ENCODE data around the gene PLCB3. TPM values are rescaled to one million over a fixed set of nuclear protein-coding genes. Genes with fewer than 3 reads are reported as not detected.

The PLCB3 gene
- total and polyA plus RNA-seq, 2 of the 13 experiments (the other 11 are each of a cell fraction or from before 2014, with no cell fraction given) = 7.5 to 13.8 TPM

DNA sequence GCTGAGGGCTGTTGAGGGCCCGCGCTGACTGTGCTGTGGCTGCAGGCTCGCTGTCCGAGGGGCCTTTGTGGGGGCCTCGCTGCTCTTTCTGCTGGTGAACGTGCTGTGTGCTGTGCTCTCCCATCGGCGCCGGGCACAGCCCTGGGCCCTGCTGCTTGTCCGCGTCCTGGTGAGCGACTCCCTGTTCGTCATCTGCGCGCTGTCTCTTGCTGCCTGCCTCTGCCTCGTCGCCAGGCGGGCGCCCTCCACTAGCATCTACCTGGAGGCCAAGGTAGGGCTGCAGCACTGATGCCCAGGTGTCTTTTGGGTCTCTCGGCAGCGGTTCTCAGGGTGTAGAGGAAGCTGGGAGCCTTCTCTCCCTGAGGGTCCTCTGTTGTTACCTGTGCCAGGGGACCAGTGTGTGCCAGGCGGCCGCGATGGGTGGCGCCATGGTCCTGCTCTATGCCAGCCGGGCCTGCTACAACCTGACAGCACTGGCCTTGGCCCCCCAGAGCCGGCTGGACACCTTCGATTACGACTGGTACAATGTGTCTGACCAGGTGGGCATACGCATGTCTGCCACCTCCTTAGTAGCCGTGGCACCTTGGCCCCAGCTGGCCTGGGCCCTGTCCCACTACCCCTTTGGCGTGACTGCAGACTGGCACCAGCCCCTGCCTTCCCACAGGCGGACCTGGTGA lies 36.5 kb downstream of the PLCB3 start (continued):
- TF ChIP-seq HNRNPLL (IDR thresholded peaks at IDR 0.05; ENCODE audit: low read depth, low read length, poor library complexity, severe bottlenecking) = peak; percentile 15
- no peak for TF ChIP-seq ZBTB33 (CRISPR knock-in tag; IDR thresholded peaks at IDR 0.05)
- TF ChIP-seq, protein P1, sequence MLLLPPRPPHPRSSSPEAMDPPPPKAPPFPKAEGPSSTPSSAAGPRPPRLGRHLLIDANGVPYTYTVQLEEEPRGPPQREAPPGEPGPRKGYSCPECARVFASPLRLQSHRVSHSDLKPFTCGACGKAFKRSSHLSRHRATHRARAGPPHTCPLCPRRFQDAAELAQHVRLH (CRISPR knock-in tag; IDR thresholded peaks at IDR 0.05; ENCODE audit: borderline replicate concordance, low read depth) = no peak

DNA sequence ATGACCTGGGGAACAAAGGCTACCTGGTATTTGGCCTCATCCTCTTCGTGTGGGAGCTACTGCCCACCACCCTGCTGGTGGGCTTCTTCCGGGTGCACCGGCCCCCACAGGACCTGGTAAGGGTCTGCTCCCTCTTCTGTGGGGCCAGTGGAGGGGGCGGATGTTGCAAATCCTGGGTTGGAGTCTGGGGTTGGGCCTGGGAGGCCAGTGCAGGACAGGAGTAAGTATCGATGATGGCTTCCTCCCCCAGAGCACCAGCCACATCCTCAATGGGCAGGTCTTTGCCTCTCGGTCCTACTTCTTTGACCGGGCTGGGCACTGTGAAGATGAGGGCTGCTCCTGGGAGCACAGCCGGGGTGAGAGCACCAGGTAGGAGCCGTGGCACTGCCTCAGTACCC lies 37.0 kb downstream of the PLCB3 start:
- Histone ChIP-seq H3K4me2 (ENCODE audit: low read depth, low read length) (no peak overlapping the region), H3K9ac (ENCODE audit: insufficient read depth, low read depth, low read length) (no peak overlapping the region), H3K36me3 (replicated peaks in 1 of 2; ENCODE audit: control insufficient read depth in 1 of 2, insufficient read depth in 2 of 2, low read length in 2 of 2) (no peaks in the 10 kb centered on the region), H3K27me3 (ENCODE audit: control insufficient read depth in 1 of 2, insufficient read depth in 2 of 2, low read length in 2 of 2) (peaks cover 13 to 32% of the 10 kb centered on the region in 2 experiments), H3K9me3 (ENCODE audit: low read length) (no peaks in the 10 kb centered on the region), H3K27ac (ENCODE audit: extremely low read length, insufficient read depth, low read length) (no peak overlapping the region), H3K79me2 (ENCODE audit: insufficient read depth, low read length) (no peaks in the 10 kb centered on the region), H4K20me1 (ENCODE audit: insufficient read depth, low read length) (no peaks in the 10 kb centered on the region), H2AFZ (ENCODE audit: low read length) (no peak overlapping the region), H3K4me3 (replicated peaks in 1 of 3; ENCODE audit: insufficient read depth in 1 of 3, low read depth in 2 of 3, low read length in 3 of 3) (no peak overlapping the region), H3K4me1 (ENCODE audit: insufficient read depth, low read length) (peaks cover 28% of the 10 kb centered on the region; the same call in 1 of the 2 replicates)
- BruUV-seq (replicated peaks) = no TSS peak
- WGBS (ENCODE audit: low lambda C conversion rate) = 93% methylated on average over 3 of the region's 9 CpGs
- TF ChIP-seq ZNF83 (CRISPR knock-in tag; IDR thresholded peaks at IDR 0.05; ENCODE audit: borderline replicate concordance) (no peak), ZNF383 (CRISPR knock-in tag; IDR thresholded peaks at IDR 0.05; ENCODE audit: borderline replicate concordance) (no peak), HNRNPL (IDR thresholded peaks at IDR 0.05; ENCODE audit: low read depth, low read length) (0 out of 2 replicates have a peak, but pooled peaks have one; percentile 2), ZNF24 (IDR thresholded peaks at IDR 0.05) (no peak), BCL6 (CRISPR knock-in tag; IDR thresholded peaks at IDR 0.05) (no peak), ZNF547 (CRISPR knock-in tag; IDR thresholded peaks at IDR 0.05) (no peak), RARA (CRISPR knock-in tag; IDR thresholded peaks at IDR 0.05) (no peak), HNRNPLL (IDR thresholded peaks at IDR 0.05; ENCODE audit: low read depth, low read length, poor library complexity, severe bottlenecking) (peak; percentile 4), NAIF1 (CRISPR knock-in tag; IDR thresholded peaks at IDR 0.05; ENCODE audit: borderline replicate concordance) (0 out of 2 replicates have a peak, but pooled peaks have one; percentile 33)
- CTCF ChIA-PET (ENCODE audit: low intra/inter-chr PET ratio, low total read pairs) = no interaction called here
- DNase-seq (ENCODE audit: low spot score) (no peak), ATAC-seq (no peak), FAIRE-seq (no peak)
- POLR2A ChIA-PET = no interaction called here
- in situ Hi-C loops (cut with HindIII; ENCODE audit: extremely low pct_ligation_motif_present, low pct_unique_long_range_greater_than_20kb) (no loop called here), intact Hi-C loops (cut with micrococcal nuclease; ENCODE audit: unreplicated experiment) (no loop called here)
